Measurements from ENCODE around the gene SNX14.

- TF ChIP-seq, protein P1, sequence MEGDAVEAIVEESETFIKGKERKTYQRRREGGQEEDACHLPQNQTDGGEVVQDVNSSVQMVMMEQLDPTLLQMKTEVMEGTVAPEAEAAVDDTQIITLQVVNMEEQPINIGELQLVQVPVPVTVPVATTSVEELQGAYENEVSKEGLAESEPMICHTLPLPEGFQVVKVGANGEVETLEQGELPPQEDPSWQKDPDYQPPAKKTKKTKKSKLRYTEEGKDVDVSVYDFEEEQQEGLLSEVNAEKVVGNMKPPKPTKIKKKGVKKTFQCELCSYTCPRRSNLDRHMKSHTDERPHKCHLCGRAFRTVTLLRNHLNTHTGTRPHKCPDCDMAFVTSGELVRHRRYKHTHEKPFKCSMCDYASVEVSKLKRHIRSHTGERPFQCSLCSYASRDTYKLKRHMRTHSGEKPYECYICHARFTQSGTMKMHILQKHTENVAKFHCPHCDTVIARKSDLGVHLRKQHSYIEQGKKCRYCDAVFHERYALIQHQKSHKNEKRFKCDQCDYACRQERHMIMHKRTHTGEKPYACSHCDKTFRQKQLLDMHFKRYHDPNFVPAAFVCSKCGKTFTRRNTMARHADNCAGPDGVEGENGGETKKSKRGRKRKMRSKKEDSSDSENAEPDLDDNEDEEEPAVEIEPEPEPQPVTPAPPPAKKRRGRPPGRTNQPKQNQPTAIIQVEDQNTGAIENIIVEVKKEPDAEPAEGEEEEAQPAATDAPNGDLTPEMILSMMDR (IDR thresholded peaks at IDR 0.05): no peak
- TF ChIP-seq POLR2A (IDR thresholded peaks at IDR 0.05) (no peak), EP300 (IDR thresholded peaks at IDR 0.05) (no peak)
Measured at GRCh38 chr6:85496009-85496579, 97.6 kb downstream of the SNX14 start.

Data from ovary (tissue), 3 donors.